ENCODE results near the gene COQ7.

COQ7 gene

DNA sequence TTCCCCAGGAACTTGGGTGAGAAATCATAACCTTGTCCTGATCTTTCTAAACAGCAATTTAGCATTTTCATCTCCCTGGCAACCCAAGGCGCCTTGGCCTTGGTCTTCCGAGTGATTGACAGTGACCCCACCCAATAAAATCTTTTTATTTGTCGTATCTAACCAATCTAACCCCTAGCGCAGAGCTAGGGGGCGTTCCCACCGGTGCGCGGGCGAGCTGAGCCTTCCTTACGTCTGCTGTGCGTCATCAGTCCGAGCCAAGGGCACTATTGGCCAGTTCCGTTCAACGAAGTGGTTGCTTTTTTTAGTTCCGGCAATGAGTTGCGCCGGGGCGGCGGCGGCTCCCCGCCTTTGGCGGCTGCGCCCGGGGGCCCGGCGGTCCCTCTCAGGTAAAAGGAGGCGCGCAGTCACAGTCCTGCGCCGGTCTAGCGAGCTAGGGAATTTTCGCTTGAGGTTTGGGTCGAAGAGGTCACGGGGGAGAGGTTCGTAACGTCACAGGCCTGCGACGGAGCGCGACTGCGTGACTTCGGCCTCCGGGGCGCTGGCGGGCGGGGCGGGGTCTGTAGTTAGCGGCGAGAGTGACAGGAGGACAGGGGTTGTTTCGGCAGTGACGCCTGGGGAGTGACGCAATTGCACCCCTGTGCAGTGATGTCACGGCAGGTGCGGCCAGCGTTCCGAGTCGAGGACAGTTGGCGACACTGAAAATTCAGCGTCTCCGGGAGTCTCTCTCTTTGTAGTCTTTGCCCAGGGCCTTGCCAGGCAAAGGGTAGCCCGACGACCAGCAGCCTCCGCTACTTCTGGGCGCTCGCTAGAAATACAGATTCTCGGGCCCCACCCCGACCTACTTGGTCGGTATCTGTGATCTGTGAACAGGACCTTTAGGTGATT, at the start of gene COQ7:
Gene COQ7, plus strand, starts transcription at position 266 of the 888 bp plus-strand sequence. Its CDS starts 51 bp downstream, at position 317.
- peak; percentile 87 to 99 (median 96) for DNase-seq

- DNase-seq: no peak
Observed at GRCh38 chr16:19020689-19021088, 46.7 kb upstream of the COQ7 start.

- DNase-seq: no peak
Observed at GRCh38 chr16:19021747-19022146, 45.7 kb upstream of the COQ7 start.

DNA sequence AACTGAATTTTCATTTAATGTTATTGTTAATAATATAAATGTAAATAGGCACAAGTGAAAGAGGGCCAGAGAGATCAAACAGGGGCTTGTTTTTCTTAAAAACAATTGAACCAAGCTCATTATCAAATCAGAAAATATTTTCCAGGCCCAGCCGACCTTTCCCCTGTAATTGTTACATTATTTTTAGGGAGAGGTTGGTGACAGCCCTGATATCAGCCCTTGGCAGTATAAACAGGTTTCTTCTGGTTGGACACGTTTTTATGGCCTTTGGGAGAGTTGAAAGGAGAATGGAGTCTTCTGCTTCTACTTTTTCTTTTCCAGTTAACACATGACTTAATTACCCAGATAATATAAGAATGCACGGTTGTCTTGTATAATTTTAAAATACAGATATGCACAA, 40.0 kb upstream of the COQ7 start:
- no peak for DNase-seq

- no peak for DNase-seq
Observed at GRCh38 chr16:19029980-19030379, 37.4 kb upstream of the COQ7 start.

GRCh38 chr16:19031738-19032137, 35.7 kb upstream of the COQ7 start:
- no peak for DNase-seq

DNA sequence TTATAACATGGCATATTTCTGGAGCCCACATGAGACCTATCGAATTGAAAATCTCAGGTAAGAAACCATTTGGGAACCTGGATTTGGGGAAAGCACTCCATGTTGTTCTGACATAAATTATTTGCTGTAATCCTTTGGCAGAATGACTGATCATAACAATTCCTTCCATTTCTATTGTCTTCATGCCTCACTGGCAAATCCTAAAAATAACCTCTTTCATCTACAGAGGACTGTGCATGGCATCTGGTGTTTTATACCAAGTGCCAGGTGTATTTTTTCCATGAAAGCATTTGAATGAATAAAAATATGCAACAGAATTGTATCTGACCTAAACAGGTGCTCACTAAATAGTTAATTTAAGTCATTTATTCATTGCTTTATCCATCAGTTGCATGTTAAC, 33.7 kb upstream of the COQ7 start:
- no peak for DNase-seq

DNA sequence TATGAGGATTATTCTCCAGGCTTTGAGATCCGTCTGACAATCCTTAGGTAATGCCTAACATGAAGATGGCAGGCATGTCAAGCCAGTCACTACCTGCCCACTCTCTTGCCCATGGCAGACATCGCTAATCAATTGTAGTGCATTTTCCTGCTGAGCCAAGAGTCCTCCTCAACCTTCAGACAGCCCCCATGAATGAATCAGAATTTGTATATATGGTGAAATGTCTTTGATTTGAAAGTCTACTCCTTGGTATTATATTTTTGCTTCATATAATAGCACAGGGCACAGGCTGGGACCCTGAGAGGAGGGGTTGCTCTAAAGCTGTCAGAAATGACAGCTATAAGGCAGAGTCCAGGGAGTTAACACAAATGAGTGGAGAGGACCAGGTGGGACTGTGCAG, 27.0 kb upstream of the COQ7 start:
- no peak for DNase-seq

DNA sequence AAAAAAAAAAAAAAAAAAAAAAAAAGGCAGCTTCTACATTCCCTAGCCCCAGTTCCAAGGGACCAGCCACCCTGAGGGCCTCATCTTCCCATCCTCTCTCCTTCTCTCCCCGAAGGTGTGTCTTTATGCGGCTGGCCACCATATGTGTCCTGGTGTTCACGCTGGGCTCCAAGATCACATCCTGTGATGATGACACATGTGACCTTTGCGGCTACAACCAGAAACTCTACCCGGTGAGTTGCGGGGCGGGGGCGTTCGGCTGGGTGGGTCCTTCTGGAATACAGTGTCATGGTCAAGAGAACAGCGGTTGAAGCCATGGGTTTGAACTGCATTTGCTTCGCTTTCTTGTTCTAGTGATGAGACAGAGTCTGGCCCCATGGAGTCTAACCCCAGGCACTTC, 22.6 kb upstream of the COQ7 start:
- DNase-seq: no peak

- DNase-seq: no peak
Observed at GRCh38 chr16:19046062-19046461, 21.4 kb upstream of the COQ7 start.

DNA sequence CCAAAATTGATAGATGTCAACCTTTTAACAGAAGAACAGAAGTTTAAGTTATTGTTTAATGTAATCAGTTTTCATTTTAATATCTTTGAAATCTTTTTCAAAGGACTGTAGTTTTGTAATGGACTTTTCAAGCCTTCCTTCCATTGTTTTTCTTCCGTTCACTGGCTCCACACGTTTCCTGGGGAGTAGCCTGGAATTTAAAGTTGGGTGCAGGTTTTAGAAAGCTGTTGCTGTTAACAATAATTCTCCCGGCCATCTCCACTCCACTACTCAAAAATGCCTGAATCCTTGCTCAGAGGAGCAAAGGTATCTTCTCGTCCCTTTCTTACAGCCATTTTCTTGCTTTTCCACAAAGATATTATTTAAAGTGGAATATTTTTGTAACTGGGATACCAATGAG, 4.7 kb upstream of the COQ7 start:
- DNase-seq: no peak

- peak in 1 of 58 donors; percentile 24 for DNase-seq
Observed at GRCh38 chr16:19066988-19067348, 446 bp upstream of the COQ7 start.

GRCh38 chr16:19068237-19068815, 912 bp downstream of the COQ7 start:
- DNase-seq: peak in 1 of 58 donors; percentile 46

- DNase-seq: peak in 32 of 58 donors; percentile 2 to 53 (median 24)
Observed at GRCh38 chr16:19071811-19072777, 4.7 kb downstream of the COQ7 start.

GRCh38 chr16:19073344-19073743, 5.9 kb downstream of the COQ7 start:
- DNase-seq: no peak

DNA sequence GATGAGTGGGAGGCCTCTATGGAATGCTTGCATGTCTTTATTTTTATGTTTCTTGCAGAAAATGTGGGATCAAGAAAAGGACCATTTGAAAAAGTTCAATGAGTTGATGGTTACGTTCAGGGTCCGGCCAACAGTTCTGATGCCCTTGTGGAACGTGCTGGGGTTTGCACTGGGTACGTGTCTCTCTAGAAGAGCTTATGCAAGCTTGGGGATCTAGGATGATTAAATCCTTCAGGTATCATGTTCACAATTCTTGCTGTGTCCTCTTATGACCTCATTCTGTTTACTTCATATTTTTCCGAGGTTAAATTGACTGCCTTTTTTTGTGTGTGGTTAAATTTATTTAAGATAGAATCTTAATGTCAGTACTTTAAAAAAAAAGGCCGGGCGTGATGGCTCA, 6.4 kb downstream of the COQ7 start:
- DNase-seq: no peak

DNA sequence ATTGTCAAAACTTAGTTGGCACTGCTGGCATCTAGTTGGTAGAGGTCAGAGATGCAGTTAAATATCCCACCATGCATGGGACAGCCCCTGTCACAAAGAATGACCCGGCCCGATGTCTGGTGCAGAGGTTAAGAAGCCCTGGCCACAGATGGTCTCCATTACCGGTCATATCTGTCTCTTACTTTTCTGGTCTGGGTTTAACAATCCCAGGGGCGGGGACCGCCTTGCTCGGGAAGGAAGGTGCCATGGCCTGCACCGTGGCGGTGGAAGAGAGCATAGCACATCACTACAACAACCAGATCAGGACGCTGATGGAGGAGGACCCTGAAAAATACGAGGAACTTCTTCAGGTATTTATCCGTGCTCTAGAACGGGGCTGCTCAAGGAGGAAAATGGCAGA, 8.1 kb downstream of the COQ7 start:
- DNase-seq: no peak

DNA sequence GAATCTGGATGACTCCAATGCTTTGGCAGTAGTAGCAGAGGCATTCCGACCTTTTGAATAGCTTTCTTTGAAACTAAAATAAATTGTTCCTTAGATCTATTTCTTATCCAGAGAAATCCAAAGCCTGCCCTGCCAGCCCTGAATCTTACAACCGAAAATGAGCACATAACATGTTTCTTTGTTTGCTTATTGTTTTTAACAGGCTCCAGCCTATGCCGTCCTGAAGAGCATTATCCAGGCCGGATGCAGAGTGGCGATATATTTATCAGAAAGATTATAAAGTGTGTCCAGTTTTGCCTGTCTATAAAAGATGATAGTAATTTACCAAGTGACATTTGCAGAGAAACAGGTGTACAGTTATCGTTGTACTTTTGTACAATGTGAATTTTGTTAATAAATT, 10.5 kb downstream of the COQ7 start:
- DNase-seq: no peak

DNA sequence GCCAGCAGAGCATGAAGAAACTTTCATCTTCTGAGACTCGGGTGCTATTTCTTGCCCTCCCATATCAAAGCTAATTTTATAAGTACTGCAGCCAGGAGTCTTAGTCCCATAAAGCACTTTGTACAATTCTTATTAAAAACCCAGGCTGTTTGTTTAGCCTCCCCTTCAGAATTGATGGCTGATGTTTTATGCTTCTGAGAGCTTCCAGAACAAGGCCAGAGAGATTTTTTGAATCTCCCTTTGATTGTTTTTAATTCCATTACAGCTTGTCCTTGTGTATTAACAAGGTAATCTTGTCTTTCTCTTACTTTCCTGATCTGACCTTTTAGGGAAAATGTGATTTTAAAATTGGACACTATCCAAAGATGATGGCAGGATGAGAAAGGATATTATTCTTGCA, 16.3 kb downstream of the COQ7 start:
- no peak for DNase-seq

- no peak for DNase-seq
Observed at GRCh38 chr16:19084139-19084538, 16.7 kb downstream of the COQ7 start.

GRCh38 chr16:19084879-19085278, 17.5 kb downstream of the COQ7 start:
- DNase-seq: no peak

GRCh38 chr16:19085679-19086200, 18.3 kb downstream of the COQ7 start:
- no peak for DNase-seq

All from anterior cingulate cortex (tissue), 58 donors.